ENCODE data around the gene PTPRG.

PTPRG gene

GRCh38 chr3:61983479-61983878 lies 422.1 kb downstream of the PTPRG start:
- no peak for DNase-seq

- DNase-seq: no peak
Observed at GRCh38 chr3:61985020-61985419, 423.6 kb downstream of the PTPRG start.

- DNase-seq: no peak
Observed at GRCh38 chr3:61986473-61986872, 425.1 kb downstream of the PTPRG start.

GRCh38 chr3:61989681-61990080 lies 428.3 kb downstream of the PTPRG start:
- DNase-seq: no peak

GRCh38 chr3:61990327-61991027 lies 429.1 kb downstream of the PTPRG start:
- DNase-seq: no peak

- DNase-seq: no peak
Observed at GRCh38 chr3:61991706-61992105, 430.3 kb downstream of the PTPRG start.

- DNase-seq: no peak
Observed at GRCh38 chr3:61996366-61996765, 435.0 kb downstream of the PTPRG start.

- no peak for DNase-seq
Observed at GRCh38 chr3:61997101-61997500, 435.7 kb downstream of the PTPRG start.

- DNase-seq: no peak
Observed at GRCh38 chr3:62003835-62004234, 442.5 kb downstream of the PTPRG start.

GRCh38 chr3:62007036-62007435 lies 445.7 kb downstream of the PTPRG start:
- DNase-seq: no peak

- DNase-seq: no peak
Observed at GRCh38 chr3:62010989-62011388, 449.6 kb downstream of the PTPRG start.

- no peak for DNase-seq
Observed at GRCh38 chr3:62011666-62012065, 450.3 kb downstream of the PTPRG start.

GRCh38 chr3:62013951-62014350 lies 452.6 kb downstream of the PTPRG start:
- DNase-seq: no peak

GRCh38 chr3:62015111-62015510 lies 453.7 kb downstream of the PTPRG start:
- DNase-seq: no peak

GRCh38 chr3:62019906-62020305 lies 458.5 kb downstream of the PTPRG start:
- no peak for DNase-seq

GRCh38 chr3:62020706-62021105 lies 459.3 kb downstream of the PTPRG start:
- DNase-seq: no peak

- no peak for DNase-seq
Observed at GRCh38 chr3:62022312-62022711, 460.9 kb downstream of the PTPRG start.

- DNase-seq: no peak
Observed at GRCh38 chr3:62024882-62025281, 463.5 kb downstream of the PTPRG start.

GRCh38 chr3:62025913-62026312 lies 464.5 kb downstream of the PTPRG start:
- no peak for DNase-seq

GRCh38 chr3:62027241-62027640 lies 465.9 kb downstream of the PTPRG start:
- no peak for DNase-seq

GRCh38 chr3:62027796-62028195 lies 466.4 kb downstream of the PTPRG start:
- no peak for DNase-seq

GRCh38 chr3:62028236-62028635 lies 466.9 kb downstream of the PTPRG start:
- DNase-seq: no peak

- no peak for DNase-seq
Observed at GRCh38 chr3:62032738-62033137, 471.4 kb downstream of the PTPRG start.

GRCh38 chr3:62035402-62036057 lies 474.2 kb downstream of the PTPRG start:
- DNase-seq: no peak

GRCh38 chr3:62036726-62037125 lies 475.4 kb downstream of the PTPRG start:
- DNase-seq: no peak
